ENCODE data around the gene PLEKHM2.
"Not testable (repeated sequence)": the region's sequence is repeated elsewhere in the genome, so short reads cannot be mapped to it uniquely, and the experiment has no call there.

Gene PLEKHM2

GRCh38 chr1:15684042-15684461, at the start of gene PLEKHM2:
PLEKHM2 (plus strand) TSS chr1:15684320; CDS start chr1:15684559, 239 bp downstream.
- peak; percentile 16 for DNase-seq

GRCh38 chr1:15636436-15636835, 47.7 kb upstream of the PLEKHM2 start:
- no peak for DNase-seq

- DNase-seq, result no peak
Measured at GRCh38 chr1:15637826-15638225, 46.3 kb upstream of the PLEKHM2 start.

- DNase-seq, result no peak
Measured at GRCh38 chr1:15639262-15639661, 44.9 kb upstream of the PLEKHM2 start.

- no peak for DNase-seq
Measured at GRCh38 chr1:15639931-15640330, 44.2 kb upstream of the PLEKHM2 start.

- no peak for DNase-seq
Measured at GRCh38 chr1:15640667-15641066, 43.5 kb upstream of the PLEKHM2 start.

- DNase-seq, result no peak
Measured at GRCh38 chr1:15649937-15650336, 34.2 kb upstream of the PLEKHM2 start.

GRCh38 chr1:15650433-15650832, 33.7 kb upstream of the PLEKHM2 start:
- DNase-seq, result no peak

GRCh38 chr1:15652130-15652529, 32.0 kb upstream of the PLEKHM2 start:
- DNase-seq, result not testable (repeated sequence)

- DNase-seq, result no peak
Measured at GRCh38 chr1:15654091-15654690, 29.9 kb upstream of the PLEKHM2 start.

- no peak for DNase-seq
Measured at GRCh38 chr1:15656464-15656863, 27.7 kb upstream of the PLEKHM2 start.

- no peak for DNase-seq
Measured at GRCh38 chr1:15657021-15657420, 27.1 kb upstream of the PLEKHM2 start.

- no peak for DNase-seq
Measured at GRCh38 chr1:15660151-15660550, 24.0 kb upstream of the PLEKHM2 start.

GRCh38 chr1:15662477-15662876, 21.6 kb upstream of the PLEKHM2 start:
- DNase-seq, result no peak

GRCh38 chr1:15663925-15664324, 20.2 kb upstream of the PLEKHM2 start:
- DNase-seq, result no peak

GRCh38 chr1:15667362-15667761, 16.8 kb upstream of the PLEKHM2 start:
- no peak for DNase-seq

- no peak for DNase-seq
Measured at GRCh38 chr1:15668089-15668754, 15.9 kb upstream of the PLEKHM2 start.

GRCh38 chr1:15669074-15669473, 15.0 kb upstream of the PLEKHM2 start:
- no peak for DNase-seq

GRCh38 chr1:15669864-15670263, 14.3 kb upstream of the PLEKHM2 start:
- no peak for DNase-seq

- DNase-seq, result no peak
Measured at GRCh38 chr1:15671430-15671829, 12.7 kb upstream of the PLEKHM2 start.

GRCh38 chr1:15674386-15675159, 9.5 kb upstream of the PLEKHM2 start:
- DNase-seq, result no peak

GRCh38 chr1:15676010-15676409, 8.1 kb upstream of the PLEKHM2 start:
- DNase-seq, result no peak

GRCh38 chr1:15676688-15677661, 7.1 kb upstream of the PLEKHM2 start:
- DNase-seq, result no peak
